HL-60/S4 treated with phorbol 12-myristate 13-acetate at 8.2 ng/mL for 4 days and 3 days (cell line): Measurements from ENCODE around the gene AGBL4.

Experiments
- in situ Hi-C: fragments of 300-500 bp; cut with MboI; formaldehyde crosslinking; loops from 2 replicates; pipeline ENCODE4 v1.15.0; 2022; ENCODE audit warnings: low sequenced_read_pairs

Gene AGBL4

GRCh38 chr1:48916130-48917069, 1107.4 kb downstream of the AGBL4 start:
- in situ Hi-C loops, result no loop called here

GRCh38 chr1:48908606-48909005, 1115.1 kb downstream of the AGBL4 start:
- in situ Hi-C loops, result no loop called here

DNA sequence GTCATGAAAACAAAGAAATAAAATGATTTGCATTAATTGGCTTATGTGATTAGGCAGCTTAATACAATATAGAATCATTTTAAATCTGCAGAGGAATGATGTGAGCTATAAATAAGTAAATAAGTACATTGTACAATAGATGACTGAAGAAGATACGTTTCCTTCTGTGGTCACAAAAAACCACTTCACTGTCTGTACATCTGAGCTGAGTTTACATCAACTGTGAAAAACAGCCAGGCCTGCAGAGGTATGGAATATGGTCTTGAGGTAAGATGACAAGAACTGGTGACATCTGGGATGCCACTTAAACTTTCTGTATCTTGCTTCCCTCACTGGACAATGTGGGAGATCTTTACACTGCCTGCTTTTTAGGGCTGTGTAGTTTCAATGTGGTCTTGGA, 1117.0 kb downstream of the AGBL4 start:
- in situ Hi-C loops, result no loop called here

DNA sequence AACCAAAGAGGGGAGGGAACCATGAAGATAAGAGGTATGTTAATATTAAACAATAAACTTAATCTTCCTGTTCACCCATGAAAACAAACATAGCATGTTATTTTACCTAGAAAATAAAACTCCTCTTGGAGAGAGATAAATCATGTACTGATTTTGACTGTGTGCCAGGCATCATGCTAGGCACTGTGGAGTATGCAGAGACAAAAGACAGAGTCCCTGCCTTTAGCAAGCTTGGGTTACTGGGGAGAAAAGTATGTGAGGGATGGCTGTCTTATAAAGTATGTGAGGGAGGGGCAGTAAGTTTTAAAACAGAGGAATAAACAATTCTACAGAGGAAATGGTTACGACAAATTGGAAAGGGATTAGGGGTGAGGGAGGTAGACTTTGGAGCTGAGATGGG, 1117.6 kb downstream of the AGBL4 start:
- in situ Hi-C loops, result no loop called here

- in situ Hi-C loops, result no loop called here
Measured at GRCh38 chr1:48903291-48903690, 1120.5 kb downstream of the AGBL4 start.

DNA sequence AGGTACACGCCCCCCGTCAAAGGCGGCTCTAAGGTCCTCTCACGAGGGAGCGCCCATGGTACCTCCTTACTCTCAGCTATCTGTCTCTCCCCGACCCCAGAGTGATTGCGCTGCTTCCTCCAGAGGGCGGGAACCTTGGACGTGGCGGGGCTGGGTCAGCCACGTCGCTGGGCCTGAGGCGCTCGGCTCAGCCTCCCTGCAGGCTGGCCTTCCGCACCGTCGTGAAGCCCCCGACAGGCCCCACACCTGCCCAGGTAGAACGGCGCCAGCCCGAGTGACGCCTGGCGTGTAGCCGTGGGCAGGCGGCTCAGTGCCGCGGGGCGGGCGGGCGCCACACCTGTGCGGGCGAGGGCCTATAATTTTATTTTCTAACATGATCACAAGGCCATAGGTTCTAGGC, 1124.9 kb downstream of the AGBL4 start:
- in situ Hi-C loops, result no loop called here

GRCh38 chr1:48889615-48890014, 1134.1 kb downstream of the AGBL4 start:
- in situ Hi-C loops, result no loop called here

- in situ Hi-C loops, result no loop called here
Measured at GRCh38 chr1:48889082-48889481, 1134.7 kb downstream of the AGBL4 start.

GRCh38 chr1:48887796-48888195, 1136.0 kb downstream of the AGBL4 start:
- in situ Hi-C loops, result no loop called here

- in situ Hi-C loops, result no loop called here
Measured at GRCh38 chr1:48882020-48882419, 1141.7 kb downstream of the AGBL4 start.

DNA sequence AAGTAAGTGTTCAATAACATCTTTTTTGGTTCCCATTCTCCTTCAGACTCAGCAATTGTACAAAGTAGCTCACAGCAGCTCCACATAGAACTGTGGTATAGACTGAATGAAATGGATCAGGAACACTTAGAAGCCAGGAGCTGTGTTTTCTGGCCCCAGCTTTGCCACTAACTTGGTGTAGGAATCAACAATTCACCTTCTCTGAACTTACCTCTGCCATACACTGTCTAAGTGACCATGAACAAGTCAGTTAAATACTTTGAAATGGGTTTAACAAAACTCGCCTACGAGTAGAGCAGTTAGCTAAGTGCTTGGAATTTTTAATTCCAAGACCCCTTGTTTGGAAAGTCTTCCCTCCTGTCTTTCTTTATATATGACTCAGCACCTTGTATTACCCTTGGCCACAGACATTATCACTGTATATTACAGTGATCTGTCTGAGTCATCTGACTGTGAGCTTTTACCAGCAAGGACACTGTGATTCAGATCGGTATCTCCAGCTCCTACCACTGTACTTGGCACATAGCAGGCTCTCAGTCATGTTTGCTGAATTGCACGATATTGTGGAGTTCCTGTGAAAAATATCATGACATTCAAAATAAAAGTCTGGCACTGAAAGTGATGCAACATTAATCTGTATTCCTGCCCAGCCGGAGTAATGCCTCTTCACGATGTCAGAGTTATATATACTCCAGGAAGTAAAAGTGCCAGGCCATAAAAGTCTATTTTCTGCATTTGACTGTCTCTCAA, 1145.4 kb downstream of the AGBL4 start:
- in situ Hi-C loops, result no loop called here

- in situ Hi-C loops, result no loop called here
Measured at GRCh38 chr1:48876330-48876785, 1147.4 kb downstream of the AGBL4 start.

DNA sequence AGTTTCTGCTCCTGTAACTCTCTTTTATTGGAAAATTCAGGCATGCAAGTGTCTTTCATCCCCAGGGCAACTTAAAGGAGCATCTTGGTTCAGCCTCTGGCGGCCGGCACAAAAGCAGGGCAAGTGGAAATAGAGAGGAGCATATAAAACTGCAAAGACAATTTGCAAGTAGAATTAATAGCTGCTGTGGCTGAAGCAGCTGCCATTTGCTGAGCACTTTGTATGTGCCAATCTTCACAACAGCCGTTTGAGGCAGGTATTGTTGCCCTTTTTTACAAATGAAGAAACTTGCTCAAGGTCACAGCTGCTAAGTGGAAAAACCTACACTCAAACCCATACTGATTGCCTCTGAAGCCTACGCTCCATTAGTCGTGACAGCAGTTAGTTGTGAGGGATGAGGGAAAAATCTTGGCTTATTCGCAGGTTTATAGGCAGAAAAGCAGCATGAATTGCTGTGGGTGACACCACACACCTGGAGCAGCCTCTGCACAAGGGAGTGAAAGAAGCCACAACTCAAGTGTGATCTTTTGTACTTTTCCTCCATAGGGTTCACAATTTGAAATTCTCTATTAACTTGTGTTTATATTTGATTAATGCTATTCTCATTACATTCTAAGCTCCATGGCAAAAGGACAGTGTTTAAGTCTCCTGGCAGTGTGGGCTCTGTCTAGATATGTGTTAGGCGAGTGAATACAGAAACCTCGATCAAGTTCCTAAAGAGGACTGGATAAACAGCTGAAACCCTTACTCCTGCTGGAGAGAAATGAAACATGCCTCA, 1148.0 kb downstream of the AGBL4 start:
- in situ Hi-C loops, result no loop called here

DNA sequence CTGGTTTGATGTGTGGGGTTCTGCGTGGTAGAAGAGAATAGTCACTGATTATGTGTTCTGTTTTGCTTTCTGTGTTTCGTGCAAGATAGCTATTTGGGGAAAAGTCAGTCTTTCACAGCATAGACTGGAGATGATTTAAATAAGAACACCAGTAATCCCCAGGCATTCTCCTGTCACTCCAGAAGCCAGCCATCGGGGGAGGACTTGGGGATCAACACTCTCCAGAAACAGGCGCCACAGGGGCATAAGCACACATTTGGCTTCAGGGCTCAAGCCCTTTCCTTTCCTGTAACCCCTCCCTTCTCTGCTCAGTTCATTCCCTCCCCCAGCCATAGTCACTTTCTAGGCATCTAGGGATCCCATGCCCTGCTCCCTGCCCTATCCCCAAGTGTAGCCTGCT, 1149.8 kb downstream of the AGBL4 start:
- in situ Hi-C loops, result no loop called here

- in situ Hi-C loops, result no loop called here
Measured at GRCh38 chr1:48870596-48870995, 1153.2 kb downstream of the AGBL4 start.

DNA sequence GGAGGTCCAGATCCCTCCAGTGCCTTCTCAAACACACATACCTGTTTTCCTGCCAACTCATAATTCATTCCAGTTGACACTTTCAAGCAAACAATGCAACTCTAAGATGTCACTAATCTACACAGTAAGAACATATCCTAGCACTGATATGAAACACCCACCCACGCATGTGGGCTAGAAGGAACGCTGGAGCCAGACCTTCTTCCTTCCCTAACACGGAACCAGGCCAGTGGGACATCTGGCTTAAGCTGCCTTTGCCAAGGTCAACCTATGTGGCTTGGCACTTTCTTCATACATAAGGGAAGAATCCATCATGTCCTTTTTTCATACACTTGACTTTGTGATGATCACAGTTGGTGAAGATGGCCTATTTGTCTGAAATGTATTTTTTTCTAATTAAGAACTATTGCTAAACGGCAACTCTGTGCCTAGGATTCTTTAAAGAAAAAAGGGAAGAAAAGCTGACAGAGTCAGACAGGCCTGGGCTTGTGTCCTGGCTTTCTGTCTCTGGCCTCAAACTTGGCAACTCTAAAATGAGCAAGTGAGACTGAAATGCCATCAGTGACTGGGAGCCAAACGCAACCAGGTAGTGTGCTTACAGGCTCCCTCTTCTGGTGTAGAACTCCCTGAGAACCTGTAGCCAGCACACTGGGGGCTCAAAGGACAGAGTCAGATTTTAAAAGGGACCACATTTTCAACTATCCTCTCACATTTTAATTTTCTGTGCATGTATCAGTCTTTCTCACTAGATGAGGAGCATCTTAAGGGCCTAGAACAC, 1154.4 kb downstream of the AGBL4 start:
- in situ Hi-C loops, result no loop called here

DNA sequence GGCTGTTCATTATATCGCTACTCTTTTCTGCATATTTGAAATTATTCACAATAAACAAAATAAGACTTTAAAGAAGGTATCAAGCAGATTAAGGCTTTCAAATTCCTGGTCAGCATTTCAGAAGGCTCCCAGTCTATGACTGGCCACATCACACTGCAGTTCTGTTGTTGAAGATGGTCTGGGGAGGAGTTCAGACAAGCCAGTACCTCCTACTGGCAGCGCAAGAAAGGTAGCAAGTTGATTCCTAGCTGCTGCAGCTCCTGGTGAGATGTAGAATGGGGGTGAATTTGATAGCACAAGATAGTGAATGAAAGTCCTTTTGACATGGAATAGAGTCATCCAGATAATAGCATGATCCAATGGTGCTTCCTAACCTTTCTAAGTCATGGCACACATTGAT, 1158.8 kb downstream of the AGBL4 start:
- in situ Hi-C loops, result no loop called here

- in situ Hi-C loops, result no loop called here
Measured at GRCh38 chr1:48859456-48859855, 1164.3 kb downstream of the AGBL4 start.

- in situ Hi-C loops, result no loop called here
Measured at GRCh38 chr1:48858200-48858920, 1165.4 kb downstream of the AGBL4 start.

- in situ Hi-C loops, result no loop called here
Measured at GRCh38 chr1:48853006-48853405, 1170.7 kb downstream of the AGBL4 start.
